DOHH2 (cell line): ENCODE data around the gene PCDHA2.
A peak's percentile ranks its signal among the peaks of the same experiment; 100 is the strongest.

Experiments
- H3F3A ChIP-seq: fragments of 200-600 bp; sonication (generic), shearing (Covaris generic); 2 replicates; pipeline ENCODE4 v1.6.0; 2016; ENCODE audit warnings: antibody characterized with exemption, mild to moderate bottlenecking; ENCODE audit not compliant: control insufficient read depth, insufficient read depth
- H3K27ac ChIP-seq: fragments of 200-600 bp; sonication (generic); 2 replicates; pipeline ENCODE4 v1.5.1; 2014; ENCODE audit warnings: low read depth, mild to moderate bottlenecking, low read length, moderate library complexity
- H3K27me3 ChIP-seq: fragments of 200-600 bp; sonication (generic); 2 replicates; pipeline ENCODE4 v1.6.1; 2014; ENCODE audit warnings: mild to moderate bottlenecking, low read length, mixed read lengths; ENCODE audit not compliant: control insufficient read depth
- H3K36me3 ChIP-seq: fragments of 200-600 bp; sonication (generic); 2 replicates; pipeline ENCODE4 v1.6.1; 2014; ENCODE audit warnings: mild to moderate bottlenecking, low read length, moderate library complexity, mixed read lengths; ENCODE audit not compliant: control insufficient read depth
- H3K4me1 ChIP-seq: fragments of 200-600 bp; sonication (generic); 2 replicates; pipeline ENCODE4 v1.6.1; 2014; ENCODE audit warnings: mild to moderate bottlenecking, low read length, mixed read lengths; ENCODE audit not compliant: control insufficient read depth
- H3K4me2 ChIP-seq: fragments of 200-600 bp; sonication (generic); 2 replicates; pipeline ENCODE4 v1.6.0; 2014; ENCODE audit warnings: mild to moderate bottlenecking, low read length, moderate library complexity
- H3K4me3 ChIP-seq: fragments of 200-600 bp; sonication (generic); 2 replicates; pipeline ENCODE4 v1.5.1; 2014; ENCODE audit warnings: mild to moderate bottlenecking, low read length, mixed read lengths
- H3K79me2 ChIP-seq: fragments of 200-600 bp; sonication (generic); 2 replicates; pipeline ENCODE4 v1.6.1; 2014; ENCODE audit warnings: mild to moderate bottlenecking, low read length, mixed read lengths; ENCODE audit not compliant: control insufficient read depth
- H3K9me2 ChIP-seq: fragments of 200-600 bp; sonication (generic); replicated peaks from 2 replicates; pipeline ENCODE4 v1.6.1; 2014; ENCODE audit warnings: mild to moderate bottlenecking, low read length, mixed read lengths; ENCODE audit not compliant: control insufficient read depth
- H3K9me3 ChIP-seq: fragments of 200-600 bp; sonication (generic); 2 replicates; pipeline ENCODE4 v1.6.1; 2014; ENCODE audit warnings: antibody characterized with exemption, low read length, mixed read lengths; ENCODE audit not compliant: control insufficient read depth, insufficient read depth
- H4K20me1 ChIP-seq: fragments of 200-600 bp; sonication (generic); 2 replicates; pipeline ENCODE4 v1.6.0; 2014; ENCODE audit warnings: low read depth, mild to moderate bottlenecking, antibody characterized with exemption, low read length, moderate library complexity; ENCODE audit not compliant: control insufficient read depth, insufficient read depth
- EZH2phosphoT487 ChIP-seq: fragments of 200-600 bp; sonication (generic); IDR thresholded peaks from 2 replicates; pipeline ENCODE4 v1.6.1; 2017; ENCODE audit warnings: borderline replicate concordance, mild to moderate bottlenecking, antibody characterized with exemption, low read length, moderate library complexity, mixed read lengths
- TF ChIP-seq, protein P1 (sequence below): fragments of 200-600 bp; sonication (generic); IDR thresholded peaks from one replicate; pipeline ENCODE4 v1.5.1; 2014; ENCODE audit warnings: antibody characterized with exemption, mild to moderate bottlenecking, low read depth, low read length; ENCODE audit not compliant: poor library complexity, severe bottlenecking

PCDHA2 gene

DNA sequence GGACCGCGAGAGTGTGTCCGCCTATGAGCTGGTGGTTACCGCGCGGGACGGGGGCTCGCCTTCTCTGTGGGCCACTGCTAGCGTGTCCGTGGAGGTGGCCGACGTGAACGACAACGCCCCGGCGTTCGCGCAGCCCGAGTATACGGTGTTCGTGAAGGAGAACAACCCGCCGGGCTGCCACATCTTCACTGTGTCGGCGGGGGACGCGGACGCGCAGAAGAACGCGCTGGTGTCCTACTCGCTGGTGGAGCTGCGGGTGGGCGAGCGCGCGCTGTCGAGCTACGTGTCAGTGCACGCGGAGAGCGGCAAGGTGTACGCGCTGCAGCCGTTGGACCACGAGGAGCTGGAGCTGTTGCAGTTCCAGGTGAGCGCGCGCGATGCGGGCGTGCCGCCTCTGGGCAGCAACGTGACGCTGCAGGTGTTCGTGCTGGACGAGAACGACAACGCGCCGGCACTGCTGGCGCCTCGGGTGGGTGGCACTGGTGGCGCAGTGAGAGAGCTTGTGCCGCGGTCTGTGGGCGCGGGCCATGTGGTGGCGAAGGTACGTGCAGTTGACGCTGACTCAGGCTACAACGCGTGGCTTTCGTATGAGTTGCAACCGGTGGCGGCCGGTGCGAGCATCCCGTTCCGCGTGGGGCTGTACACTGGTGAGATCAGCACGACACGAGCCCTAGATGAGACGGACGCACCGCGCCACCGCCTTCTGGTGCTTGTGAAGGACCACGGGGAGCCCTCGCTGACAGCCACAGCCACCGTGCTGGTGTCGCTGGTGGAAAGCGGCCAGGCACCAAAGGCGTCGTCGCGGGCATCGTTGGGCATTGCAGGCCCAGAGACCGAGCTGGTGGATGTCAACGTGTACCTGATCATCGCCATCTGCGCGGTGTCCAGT is 41.2 kb downstream of the PCDHA2 start:
- H4K20me1 ChIP-seq: no peaks in the 10 kb centered on the region
- no peak for TF ChIP-seq EZH2phosphoT487
- TF ChIP-seq, protein P1, sequence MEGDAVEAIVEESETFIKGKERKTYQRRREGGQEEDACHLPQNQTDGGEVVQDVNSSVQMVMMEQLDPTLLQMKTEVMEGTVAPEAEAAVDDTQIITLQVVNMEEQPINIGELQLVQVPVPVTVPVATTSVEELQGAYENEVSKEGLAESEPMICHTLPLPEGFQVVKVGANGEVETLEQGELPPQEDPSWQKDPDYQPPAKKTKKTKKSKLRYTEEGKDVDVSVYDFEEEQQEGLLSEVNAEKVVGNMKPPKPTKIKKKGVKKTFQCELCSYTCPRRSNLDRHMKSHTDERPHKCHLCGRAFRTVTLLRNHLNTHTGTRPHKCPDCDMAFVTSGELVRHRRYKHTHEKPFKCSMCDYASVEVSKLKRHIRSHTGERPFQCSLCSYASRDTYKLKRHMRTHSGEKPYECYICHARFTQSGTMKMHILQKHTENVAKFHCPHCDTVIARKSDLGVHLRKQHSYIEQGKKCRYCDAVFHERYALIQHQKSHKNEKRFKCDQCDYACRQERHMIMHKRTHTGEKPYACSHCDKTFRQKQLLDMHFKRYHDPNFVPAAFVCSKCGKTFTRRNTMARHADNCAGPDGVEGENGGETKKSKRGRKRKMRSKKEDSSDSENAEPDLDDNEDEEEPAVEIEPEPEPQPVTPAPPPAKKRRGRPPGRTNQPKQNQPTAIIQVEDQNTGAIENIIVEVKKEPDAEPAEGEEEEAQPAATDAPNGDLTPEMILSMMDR: no peak
- H3K4me3 ChIP-seq: no peak overlapping the region
- no peak overlapping the region for H3K4me2 ChIP-seq
- H3K79me2 ChIP-seq: no peaks in the 10 kb centered on the region
- no peaks in the 10 kb centered on the region for H3K4me1 ChIP-seq
- no peaks in the 10 kb centered on the region for H3K36me3 ChIP-seq
- H3F3A ChIP-seq: no peaks in the 10 kb centered on the region
- H3K9me3 ChIP-seq: no peaks in the 10 kb centered on the region
- H3K27ac ChIP-seq: no peak overlapping the region
- H3K9me2 ChIP-seq: no peaks in the 10 kb centered on the region
- H3K27me3 ChIP-seq: no peaks in the 10 kb centered on the region

DNA sequence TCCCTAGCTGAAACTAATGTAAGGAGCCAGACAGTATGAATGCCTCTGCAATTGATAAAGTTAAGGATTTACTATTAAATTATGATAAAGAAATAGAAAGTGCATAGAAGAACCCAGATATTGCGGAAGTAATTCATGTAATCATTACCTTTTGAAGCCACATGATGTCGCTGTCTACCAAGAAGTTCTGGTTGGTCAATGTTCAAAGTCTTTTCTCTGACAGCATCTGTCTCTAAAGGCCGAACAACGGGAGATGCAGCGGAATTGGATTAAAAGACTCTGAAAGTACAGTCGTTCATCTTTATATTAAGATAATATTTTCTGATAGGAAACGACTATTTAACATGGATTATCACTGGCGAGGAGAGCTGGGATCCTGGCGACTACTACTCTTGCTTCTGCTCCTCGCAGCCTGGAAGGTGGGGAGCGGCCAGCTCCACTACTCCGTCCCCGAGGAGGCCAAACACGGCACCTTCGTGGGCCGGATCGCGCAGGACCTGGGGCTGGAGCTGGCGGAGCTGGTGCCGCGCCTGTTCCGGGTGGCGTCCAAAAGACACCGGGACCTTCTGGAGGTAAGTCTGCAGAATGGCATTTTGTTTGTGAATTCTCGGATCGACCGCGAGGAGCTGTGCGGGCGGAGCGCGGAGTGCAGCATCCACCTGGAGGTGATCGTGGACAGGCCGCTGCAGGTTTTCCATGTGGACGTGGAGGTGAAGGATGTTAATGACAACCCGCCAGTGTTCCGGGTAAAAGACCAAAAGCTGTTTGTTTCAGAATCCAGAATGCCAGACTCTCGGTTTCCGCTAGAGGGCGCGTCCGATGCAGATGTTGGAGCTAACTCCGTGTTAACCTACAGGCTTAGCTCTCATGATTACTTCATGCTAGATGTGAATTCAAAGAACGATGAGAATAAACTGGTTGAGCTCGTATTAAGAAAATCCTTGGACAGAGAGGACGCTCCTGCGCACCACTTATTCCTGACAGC is 46.6 kb downstream of the PCDHA2 start, which contains the start of gene PCDHA8:
Gene PCDHA8, plus strand, starts transcription at position 210 of the 985 bp plus-strand sequence. Its CDS starts 135 bp downstream, at position 345.
- Histone ChIP-seq H3K9me2 (no peaks in the 10 kb centered on the region), H3K4me2 (no peak within 1 kb of the TSS), H3K36me3 (no peaks in the 10 kb centered on the region), H3K4me1 (no peaks in the 10 kb centered on the region), H3K27me3 (no peaks in the 10 kb centered on the region), H3F3A (no peaks in the 10 kb centered on the region), H3K4me3 (no peak within 1 kb of the TSS), H3K27ac (no peak within 1 kb of the TSS), H3K79me2 (no peaks in the 10 kb centered on the region), H4K20me1 (no peaks in the 10 kb centered on the region), H3K9me3 (no peaks in the 10 kb centered on the region)
- TF ChIP-seq, protein P1: peak; percentile 18
- no peak for TF ChIP-seq EZH2phosphoT487

DNA sequence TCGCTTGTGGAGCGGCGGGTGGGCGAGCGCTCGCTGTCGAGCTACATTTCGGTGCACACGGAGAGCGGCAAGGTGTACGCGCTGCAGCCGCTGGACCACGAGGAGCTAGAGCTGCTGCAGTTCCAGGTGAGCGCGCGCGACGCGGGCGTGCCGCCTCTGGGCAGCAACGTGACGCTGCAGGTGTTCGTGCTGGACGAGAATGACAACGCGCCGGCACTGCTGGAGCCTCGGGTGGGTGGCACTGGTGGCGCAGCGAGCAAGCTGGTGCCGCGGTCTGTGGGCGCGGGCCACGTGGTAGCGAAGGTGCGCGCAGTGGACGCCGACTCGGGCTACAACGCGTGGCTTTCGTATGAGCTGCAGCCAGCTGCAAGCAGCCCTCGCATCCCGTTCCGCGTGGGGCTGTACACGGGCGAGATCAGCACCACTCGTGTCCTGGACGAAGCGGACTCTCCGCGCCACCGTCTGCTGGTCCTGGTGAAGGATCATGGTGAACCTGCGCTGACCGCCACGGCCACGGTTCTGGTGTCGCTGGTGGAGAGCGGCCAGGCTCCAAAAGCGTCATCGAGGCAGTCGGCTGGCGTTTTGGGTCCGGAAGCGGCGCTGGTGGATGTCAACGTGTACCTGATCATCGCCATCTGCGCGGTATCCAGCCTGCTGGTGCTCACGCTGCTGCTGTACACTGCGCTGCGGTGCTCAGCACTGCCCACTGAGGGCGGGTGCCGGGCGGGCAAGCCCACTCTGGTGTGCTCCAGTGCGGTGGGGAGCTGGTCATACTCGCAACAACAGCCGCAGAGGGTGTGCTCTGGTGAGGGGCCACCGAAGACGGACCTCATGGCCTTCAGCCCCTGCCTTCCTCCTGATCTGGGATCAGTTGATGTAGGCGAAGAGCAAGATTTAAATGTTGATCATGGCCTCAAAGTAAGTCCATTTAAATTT is 48.4 kb downstream of the PCDHA2 start:
- no peaks in the 10 kb centered on the region for H3K4me1 ChIP-seq
- no peaks in the 10 kb centered on the region for H3K9me3 ChIP-seq
- H3F3A ChIP-seq: no peaks in the 10 kb centered on the region
- no peak overlapping the region for H3K27ac ChIP-seq
- H3K79me2 ChIP-seq: no peaks in the 10 kb centered on the region
- TF ChIP-seq EZH2phosphoT487: no peak
- TF ChIP-seq, protein P1: no peak
- no peaks in the 10 kb centered on the region for H3K27me3 ChIP-seq
- H4K20me1 ChIP-seq: no peaks in the 10 kb centered on the region
- no peak overlapping the region for H3K4me2 ChIP-seq
- no peak overlapping the region for H3K4me3 ChIP-seq
- H3K36me3 ChIP-seq: no peaks in the 10 kb centered on the region
- H3K9me2 ChIP-seq: no peaks in the 10 kb centered on the region
